Activated T-helper 1 cell treated with anti-CD3 and anti-CD28 coated beads, Interleukin-2, amount 50 U/mL, for 16 hours (primary cell): Measurements from ENCODE around the gene ARHGAP45.
"Not testable (repeated sequence)": the region's sequence is repeated elsewhere in the genome, so short reads cannot be mapped to it uniquely, and the experiment has no call there.

Source experiments
- DNase-seq, 2 donors: peaks; one replicate each; pipeline ENCODE4 v3.0.0-alpha.2; 2020; ENCODE audit warnings: low read depth in 1 of 2, low spot score in 1 of 2

The ARHGAP45 gene

DNA sequence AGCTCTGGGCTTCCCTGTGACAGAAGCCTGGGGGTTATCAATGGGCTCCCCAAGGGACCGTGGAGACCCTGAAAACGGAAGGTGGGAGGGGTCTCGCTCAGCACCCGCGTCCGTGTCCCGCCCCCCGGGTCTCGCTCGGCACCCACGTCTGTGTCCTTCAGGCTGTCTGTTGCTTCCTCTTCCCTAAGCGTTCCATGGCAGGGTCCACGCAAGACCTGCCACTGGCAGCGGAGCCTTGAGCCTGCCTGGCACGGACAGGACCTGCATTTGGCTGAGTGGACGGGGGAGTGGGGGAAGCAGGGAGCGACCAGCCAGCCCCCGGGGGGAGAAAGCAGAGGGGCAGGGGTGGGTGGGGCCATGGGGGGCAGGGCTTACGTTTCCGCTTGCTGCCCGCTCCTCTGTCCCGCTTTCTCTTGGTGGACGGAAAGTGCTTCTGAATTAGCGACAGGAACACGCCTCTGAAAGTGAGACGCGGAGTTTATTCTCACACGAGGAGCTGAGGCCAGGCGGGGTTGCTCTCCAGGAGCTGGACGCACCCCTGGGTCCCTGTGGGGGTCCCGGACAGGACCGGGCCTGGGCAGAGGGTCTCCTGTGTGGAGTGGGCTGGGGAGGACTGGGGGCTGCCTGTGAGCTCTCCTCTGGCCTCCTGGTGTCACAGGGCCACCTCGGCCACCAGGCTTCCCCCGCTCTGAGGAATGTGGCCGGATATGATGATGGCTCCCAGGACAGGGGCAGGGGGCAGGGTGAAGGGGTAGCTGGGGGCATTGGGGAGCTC is 48.9 kb downstream of the ARHGAP45 start:
- DNase-seq = no peak

DNA sequence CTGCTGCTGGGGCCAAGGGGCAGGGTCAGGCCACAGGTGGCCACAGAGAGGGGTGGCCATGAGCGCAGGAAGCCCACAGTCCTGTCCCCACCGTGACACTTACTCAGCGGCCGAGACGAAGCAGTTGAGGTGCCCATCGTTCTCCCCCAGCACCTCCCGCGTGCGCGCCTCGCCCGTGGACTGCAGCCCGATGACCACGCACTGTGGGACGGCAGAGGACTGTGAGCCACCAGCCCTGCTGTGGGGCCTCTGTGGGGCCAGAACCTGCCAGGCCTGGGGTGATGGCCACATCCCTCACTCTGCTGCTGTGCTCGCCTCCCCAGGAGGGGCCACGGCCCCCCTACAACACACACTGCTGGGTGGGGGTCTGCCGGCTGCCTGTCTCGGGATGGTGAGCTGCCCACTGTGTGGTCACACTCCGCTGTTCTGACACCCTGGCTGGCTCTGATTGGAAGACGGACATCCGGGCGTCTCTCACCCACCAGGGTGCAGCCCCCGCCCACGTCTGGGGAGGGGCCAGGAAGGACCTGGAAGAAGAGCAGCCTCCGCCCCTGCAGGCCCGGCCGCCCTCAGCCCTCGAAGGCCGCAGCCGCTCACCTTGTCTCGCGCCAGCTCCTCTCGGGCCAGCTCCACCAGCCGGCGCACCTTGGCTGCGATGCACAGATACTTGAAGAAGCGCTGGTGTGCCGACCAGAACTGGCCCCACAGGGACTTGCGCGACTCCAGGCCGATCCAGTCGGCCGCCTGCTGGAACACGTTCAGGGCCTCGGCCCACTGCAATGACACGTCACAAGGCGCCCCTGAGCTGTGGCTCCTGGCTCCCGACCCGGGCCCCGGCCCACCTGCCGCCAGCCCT is 50.0 kb downstream of the ARHGAP45 start:
- no peak for DNase-seq

DNA sequence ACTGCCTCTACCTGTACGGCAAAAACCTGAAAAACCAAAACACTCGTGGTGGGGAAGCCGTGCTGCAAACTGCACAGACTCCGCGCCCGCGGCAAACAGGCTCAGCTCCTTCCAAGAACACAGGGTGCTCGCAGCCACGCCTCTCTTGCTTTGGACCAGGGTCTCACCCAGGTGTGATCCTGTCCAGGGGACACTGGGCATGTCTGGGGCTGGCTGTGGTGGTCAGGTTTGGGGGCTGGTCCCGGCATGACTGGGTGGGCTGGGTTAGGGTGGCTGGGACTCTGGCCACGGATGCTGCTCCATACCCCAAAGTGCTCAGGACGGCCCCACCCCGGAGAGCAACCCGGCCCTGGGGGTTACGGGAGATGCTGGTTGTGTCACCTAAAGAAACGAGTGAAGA is 50.7 kb downstream of the ARHGAP45 start:
- DNase-seq = no peak

DNA sequence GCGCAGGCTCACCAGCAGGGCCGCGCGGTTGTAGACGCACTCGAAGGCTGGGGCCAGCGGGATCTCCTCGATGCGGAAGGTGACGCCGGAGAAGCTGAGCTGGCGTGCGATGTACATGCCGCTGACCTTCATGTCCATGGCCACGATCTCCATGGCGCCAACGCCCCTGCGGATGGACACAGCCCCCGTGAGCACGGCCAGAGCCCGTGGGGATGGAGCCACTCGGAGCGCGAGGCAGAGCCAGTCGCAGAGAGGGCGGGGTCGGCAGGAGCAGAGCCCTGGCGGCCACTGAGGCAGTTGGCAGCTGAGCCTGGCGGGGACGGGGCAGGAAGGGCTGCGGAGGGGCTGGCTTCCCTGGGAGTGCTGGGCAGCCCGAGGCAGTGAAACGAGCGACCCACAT is 52.0 kb downstream of the ARHGAP45 start:
- DNase-seq = no peak

DNA sequence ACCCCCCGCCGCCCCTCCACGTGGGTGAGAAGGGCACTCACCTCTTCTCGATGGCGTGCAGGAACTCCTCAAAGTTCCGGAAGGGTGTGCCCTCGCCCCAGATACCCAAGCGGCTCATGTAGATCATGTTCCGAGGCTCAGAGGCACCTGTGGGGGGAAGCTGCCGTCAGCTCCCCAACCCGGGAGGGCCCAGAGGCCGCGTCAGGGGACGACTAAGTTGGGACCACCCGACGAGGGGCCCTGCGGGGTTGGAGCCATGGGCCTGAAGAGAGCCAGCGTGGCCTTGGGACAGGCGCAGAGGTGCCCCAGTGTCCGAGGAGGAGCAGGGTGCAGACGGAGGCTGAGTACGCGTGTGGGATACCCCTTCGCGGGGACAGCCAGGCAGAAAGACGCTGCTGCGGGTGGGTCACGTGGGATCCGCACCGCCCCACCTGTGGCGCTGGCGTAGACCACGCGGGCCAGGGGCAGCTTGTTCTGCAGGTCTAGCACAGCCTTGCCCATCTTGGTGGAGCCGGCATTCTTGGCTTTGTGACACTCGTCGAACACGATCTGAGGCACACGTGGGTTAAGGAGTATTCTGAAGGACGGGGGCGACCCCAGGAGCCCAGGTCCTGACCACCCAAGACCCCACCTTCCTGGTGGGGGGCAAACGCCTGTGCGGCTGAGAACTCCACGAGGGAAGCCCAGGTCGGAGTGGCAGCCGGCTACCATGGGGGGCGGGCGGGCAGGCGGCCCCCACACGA is 52.7 kb downstream of the ARHGAP45 start:
- DNase-seq = no peak

DNA sequence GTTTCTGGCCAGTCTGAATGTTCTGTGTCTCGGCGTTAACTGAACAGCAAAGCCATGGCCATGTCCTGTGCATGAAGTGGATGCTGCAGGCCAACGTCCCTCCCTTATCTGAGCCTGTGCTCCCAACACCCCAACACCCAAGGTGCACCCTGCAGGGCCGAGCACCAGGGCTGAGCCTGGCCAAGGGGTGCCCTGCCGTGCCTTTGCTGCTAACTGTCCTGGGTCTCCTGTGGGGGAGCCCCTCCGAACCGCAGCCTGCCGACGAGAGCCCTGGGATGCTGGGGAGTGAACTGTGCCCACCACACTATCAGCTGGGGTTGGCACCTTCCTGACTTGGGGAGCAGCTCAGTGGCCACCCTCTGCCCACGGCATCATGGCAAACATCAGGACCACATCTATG is 54.4 kb downstream of the ARHGAP45 start:
- DNase-seq = no peak

DNA sequence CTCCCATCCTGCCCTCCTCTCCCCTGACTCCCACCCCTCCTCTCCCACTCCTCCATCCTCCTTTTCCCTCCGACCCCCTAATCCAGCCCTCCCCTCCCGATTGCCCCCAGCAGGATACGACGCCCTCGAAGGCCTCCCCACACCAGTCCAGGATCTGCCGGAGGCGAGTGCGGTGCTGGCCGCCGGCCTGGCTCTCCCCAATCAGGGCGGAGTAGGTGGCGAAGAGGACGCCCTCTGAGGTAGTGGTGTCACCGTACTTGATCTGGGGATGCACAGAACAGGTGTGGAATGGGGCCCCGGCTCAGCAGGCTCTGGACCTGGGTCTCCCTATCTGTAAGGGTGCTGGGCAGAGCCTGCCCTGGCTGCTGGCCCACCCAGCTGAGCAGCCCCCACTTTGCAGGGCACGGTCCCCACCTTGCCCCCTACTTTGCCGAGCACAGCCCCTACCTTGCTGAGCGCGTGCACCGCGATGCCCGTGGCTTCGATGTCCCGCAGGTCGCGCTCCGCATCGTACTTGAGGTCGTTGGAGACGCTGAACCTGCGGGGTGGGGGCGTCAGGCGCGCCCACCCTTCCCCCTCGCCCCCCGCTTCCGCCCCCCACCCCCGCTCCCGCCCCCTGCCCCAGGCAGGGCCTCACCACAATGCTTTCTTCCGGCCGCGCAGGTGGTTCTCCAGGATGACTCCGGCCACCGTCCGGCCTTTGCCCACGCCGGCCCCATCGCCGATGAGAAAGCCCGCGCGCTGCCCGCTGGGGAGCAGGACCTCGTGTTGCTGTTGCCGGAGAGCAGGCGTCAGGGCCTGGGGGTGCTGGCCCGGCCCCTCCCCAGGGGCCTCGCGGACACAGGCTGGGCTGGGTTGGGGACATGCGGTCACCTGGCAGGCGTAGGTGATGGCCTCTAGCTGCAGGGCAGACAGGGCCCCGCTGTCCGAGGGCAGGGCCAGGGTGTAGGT is 55.3 kb downstream of the ARHGAP45 start:
- DNase-seq = no peak

DNA sequence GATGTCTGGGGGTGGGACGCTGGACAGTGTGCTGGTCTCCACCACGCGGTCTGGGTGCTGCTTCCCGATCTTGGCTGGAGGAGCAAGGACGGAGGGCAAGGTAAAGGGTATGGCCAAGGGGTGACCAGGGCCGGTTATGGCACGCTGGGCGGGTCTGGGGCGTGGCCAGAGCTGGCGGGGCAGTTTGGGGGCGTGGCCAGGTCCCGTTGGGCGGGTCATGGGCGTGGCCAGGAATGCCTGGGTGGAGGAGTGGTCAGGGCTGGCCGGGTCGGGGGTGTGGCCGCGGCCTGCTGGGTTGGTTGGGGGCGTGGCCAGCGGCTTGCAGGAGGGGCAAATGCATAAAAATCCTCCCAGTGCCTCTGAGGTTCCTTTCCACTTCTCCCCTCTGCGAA is 56.0 kb downstream of the ARHGAP45 start:
- no peak for DNase-seq

DNA sequence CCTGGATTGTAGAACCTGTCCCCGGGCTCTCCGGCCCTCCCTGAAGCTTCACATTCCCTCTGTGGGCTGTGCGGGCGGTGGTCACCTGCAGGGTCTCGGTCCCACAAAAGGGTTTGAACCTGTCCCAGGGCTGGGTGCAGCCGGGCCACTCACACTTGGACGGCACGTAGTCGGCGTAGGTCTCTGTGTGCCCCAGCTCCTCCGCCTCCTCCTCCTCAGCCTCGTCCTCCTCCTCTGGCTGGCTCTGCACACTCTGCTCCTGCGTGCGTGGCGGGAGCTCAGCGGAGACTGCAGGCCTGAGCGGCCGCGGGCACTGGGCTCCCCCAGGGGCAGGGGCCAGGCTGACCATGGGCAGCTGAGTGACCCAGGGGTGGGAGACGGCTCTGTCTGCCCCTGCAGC is 56.4 kb downstream of the ARHGAP45 start:
- DNase-seq = no peak

DNA sequence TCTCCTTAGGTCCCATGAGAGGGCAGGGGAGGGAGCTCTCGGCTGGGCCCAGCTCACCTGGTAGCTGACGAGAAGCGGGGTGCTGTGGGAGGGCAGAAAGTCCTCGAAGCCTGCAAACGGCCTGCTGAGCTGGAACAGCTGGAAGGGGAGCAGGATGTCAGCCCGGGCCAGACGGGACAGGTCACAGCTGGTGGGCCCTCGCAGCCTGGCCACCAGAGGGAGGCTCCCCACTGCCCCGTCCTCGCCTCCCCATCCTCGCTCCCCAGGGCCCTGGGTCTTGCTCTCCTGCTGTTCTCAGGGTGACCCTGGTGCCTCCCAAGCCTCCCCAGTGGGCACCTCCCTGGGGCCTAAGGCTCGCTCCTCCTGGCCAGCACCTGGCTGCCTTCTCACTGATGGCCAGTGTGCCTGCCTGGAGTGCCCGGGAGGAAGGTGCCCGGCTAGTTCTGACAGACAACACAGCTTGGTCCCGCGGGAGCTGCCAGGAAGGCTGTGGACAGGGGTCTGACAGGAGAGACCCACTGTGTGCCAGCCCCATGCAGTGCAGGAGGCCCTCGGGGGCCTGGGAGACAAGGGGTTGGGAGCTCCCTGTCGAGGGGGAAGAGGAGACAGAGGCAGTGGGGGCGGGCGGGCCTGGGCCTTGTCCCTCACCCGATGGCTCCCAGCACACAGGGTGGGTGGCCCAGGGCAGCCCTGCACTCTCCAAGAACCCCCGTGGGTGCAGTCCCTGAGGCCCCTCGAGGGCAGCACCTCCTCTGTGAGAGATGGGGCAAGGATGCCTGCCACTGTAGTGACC is 57.1 kb downstream of the ARHGAP45 start:
- no peak for DNase-seq

DNA sequence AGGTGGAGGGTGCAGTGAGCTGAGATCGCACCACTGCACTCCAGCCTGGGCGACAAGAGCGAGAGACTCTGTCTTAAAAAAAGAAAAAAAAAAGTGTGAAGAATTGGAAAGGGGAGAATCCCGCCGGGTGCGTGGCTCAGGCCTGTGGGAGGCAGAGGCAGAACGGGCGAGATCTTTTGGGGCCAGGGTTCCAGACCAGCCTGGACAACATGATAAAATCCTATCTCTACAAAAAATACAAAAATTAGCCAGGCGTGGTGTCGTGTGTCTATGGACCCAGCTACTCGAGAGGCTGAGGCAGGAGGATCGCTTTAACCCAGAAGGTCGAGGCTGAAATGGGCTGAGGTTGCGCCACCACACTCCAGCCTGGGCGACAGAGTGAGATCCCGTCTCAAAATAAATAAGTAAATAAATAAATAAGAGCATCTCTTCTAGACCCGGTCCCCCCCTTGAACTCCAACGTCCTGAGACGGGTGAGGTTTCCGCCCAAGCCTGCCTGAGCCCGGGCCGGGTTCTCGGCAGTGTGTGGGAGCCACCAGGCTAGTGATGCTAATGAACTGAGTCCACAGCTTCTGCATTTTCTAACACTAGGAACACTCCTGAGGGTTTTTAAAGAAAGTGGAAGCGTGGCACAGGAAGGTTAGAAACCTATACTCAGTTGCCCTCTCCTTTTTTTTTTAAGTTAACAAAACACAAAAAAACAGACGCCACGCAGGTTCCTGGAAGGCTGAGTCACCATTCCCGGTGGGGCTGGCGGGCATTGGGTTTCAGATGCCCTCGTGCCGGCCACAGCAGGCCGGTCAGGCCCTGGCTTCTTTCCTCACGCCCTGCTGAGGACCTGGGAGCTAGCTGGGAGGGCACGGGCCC is 58.9 kb downstream of the ARHGAP45 start:
- DNase-seq = no peak

DNA sequence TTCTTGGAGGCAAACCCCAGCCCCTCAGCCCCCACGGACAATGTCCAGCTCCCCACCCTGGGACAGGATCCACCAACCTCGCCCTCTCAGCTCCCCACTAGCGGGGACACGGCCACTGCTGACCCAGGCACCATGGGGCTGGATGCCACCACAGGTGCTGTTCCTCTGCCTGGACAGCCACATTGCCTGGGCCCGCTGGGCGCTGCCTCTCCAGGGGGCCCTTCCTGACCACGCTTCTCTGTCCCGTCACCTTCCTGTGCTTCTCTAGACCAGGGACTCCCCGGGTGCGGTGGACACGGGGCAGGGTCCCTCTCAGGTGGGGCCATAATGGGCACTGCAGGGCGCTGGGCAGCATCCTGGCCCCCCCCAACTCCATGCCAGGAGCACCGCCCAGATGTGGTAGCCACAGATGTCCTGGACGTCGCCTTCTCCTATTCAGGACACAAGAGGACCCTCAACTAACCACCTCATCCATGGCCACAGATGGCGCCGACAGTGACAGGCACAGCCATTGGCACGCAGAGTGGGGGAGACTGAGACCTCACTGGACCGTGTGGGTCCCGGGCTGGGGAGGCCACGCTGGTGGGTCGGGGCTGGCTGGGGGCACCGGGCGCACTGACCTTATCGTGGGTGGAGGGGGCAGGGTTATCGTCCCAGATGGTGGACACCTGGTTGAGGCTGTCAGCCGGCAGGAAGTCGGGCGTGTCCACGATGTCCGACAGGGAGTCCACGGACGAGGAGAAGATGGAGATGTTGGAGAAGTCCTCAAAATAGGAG is 60.2 kb downstream of the ARHGAP45 start:
- no peak for DNase-seq

DNA sequence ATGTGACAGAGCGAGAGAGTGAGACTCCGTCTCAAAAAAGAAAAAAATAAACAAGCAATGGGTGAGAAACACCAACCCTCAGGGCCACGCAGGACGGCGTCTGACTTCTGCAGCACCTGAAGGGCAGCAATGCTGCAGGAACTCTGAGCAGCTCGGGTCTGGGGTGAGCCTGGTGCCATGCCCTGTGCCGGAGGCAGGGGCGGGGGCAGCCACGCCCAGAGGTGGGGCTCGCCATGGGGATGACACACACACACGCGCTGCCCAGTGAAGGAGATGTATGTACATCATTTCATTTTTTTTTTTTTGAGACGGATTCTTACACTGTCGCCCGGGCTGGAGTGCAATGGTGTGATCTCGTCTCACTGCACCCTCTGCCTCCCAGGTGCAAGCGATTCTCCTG is 61.1 kb downstream of the ARHGAP45 start:
- DNase-seq = no peak

DNA sequence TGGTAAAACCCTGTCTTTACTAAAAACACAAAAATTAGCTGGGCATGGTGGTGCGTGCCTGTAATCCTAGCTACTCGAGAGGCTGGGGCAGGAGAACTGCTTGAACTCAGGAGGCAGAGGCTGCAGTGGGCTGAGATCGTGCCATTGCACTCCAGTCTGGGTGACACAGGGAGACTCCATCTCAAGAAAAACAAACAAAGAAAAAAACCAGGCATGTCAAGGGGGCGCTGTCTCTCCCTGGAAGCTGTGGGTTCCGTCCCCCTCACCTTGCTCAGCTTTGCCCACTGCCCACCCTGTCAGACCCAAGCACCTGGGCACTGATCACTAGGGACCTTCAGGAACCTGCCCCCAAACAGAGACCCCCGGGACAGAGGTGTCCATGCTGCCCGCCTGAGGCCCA is 62.1 kb downstream of the ARHGAP45 start:
- DNase-seq = not testable (repeated sequence)

DNA sequence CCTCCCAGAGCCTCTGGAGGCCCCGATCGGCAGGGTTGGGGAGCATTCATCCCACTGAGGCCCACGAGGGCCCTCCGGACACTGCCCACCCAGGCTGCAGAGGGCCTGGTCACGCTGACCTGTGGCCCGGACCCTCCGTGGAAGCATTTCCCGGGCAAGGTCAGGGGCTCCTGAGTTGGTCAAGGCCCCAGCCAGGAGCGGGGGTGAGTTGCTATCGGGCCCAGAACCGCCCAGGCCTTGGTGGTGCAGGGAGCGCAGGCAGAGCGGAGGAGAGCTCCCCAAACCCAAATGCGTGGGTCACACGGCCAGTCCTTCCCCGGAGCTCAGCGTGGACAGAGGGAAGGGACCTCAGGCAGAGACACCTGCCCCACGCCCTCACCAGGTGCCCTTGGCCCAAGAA is 62.6 kb downstream of the ARHGAP45 start:
- DNase-seq = no peak

DNA sequence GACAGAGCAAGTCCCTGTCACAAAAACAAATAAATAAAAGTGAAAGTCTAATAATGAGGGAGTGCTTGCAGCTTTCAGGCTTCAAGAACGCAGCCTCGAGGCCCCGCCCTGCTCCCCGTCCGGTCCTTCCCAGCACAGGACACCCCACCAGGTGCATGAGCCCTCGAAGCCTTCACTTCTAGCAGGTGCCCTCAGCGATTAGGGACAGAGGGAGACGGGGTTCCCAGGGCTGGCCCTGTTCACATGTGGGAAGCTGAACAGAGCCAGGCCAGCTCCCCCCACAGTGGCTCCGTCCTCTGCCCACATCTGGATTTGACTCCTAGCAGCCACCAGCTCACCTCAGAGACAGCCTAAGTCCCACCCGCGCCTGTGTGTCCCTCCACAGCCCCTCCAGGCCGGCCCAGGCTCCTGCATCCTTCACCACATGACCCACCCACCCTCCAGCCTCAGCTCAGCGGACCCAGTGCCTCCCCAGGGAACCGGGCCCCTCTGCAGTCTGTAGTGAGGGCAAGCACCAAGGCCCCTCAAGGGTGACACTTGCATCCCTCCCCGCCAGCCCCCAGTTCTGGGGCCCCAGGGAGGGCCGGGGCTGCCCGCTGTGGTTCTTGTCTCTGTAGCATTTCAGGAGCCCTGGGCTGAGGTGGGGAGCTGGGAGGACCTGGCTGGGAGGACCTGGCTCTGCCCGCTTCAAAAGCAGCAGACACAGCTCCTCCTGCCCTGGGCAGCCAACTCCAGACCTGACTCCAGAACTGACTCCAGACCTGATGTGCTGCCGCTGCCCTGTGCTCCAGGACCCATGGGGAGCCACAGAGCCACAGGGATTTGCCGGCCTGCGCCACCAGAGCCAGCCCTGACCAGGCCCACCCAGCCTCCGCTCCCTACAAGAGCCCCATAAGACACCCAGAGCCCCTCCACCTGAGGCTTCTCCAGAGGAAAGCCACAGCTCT is 64.1 kb downstream of the ARHGAP45 start:
- peak; percentile 37 to 44 for DNase-seq
